Gastroesophageal sphincter (tissue), 4 donors: ENCODE measurements around the gene KCNK4. TPM values are rescaled to one million over a fixed set of nuclear protein-coding genes. Genes with fewer than 3 reads are reported as not detected.
"Not testable (repeated sequence)": the region's sequence is repeated elsewhere in the genome, so short reads cannot be mapped to it uniquely, and the experiment has no call there.

ENCODE experiments used
- ATAC-seq: fragments of 150-250 bp; one replicate; pipeline ENCODE4 v1.9.1; 2016; ENCODE audit warnings: mild to moderate bottlenecking, moderate library complexity
- H3K27ac ChIP-seq, 4 donors: fragments of 200-600 bp; sonication (generic) in 3 of 4; 1 replicate in 3 of 4; 2 replicates in 1 of 4; pipeline ENCODE4 v1.5.1; 2016 to 2019
- H3K27me3 ChIP-seq: fragments of 200-600 bp; sonication (generic); one replicate; pipeline ENCODE4 v1.5.1; 2019
- H3K36me3 ChIP-seq, 2 donors: fragments of 200-600 bp; sonication (generic); one replicate each; pipeline ENCODE4 v1.5.1; 2019; ENCODE audit warnings: control low read depth in 1 of 2
- H3K4me1 ChIP-seq, 3 donors: fragments of 200-600 bp; sonication (generic); 1 replicate in 2 of 3; 2 replicates in 1 of 3; pipeline ENCODE4 v1.5.1; 2016 to 2019; ENCODE audit warnings: control low read depth in 2 of 3
- H3K4me3 ChIP-seq, 2 donors: fragments of 200-600 bp; sonication (generic); one replicate each; pipeline ENCODE4 v1.5.1; 2019; ENCODE audit warnings: mild to moderate bottlenecking in 1 of 2, moderate library complexity in 1 of 2
- H3K9me3 ChIP-seq, 3 donors: fragments of 200-600 bp; sonication (generic); one replicate each; pipeline ENCODE4 v1.5.1; 2017 to 2019; ENCODE audit warnings: control low read depth in 2 of 3
- EP300 ChIP-seq: sonication (generic); formaldehyde crosslinking; IDR thresholded peaks from one replicate; pipeline ENCODE4 v1.6.1; 2017; ENCODE audit warnings: antibody characterized with exemption, mild to moderate bottlenecking
- POLR2A ChIP-seq, 2 donors: fragments of 450-650 bp; IDR thresholded peaks; one replicate each; pipeline ENCODE4 v1.6.1; 2017; ENCODE audit warnings: antibody characterized with exemption in 2 of 2, mild to moderate bottlenecking in 2 of 2, moderate library complexity in 1 of 2
- POLR2AphosphoS5 ChIP-seq: sonication (generic); formaldehyde crosslinking; IDR thresholded peaks from one replicate; pipeline ENCODE4 v1.6.1; 2017; ENCODE audit warnings: antibody characterized with exemption
- WGBS, 2 donors: methylation state at CpG; one replicate each; pipeline ENCODE4 v1.1.5; 2018; ENCODE audit warnings: low coverage in 1 of 2; 5-methylcytosine and 5-hydroxymethylcytosine counted together
- total RNA-seq, 4 donors: library from RNA; depleted of rRNA; stranded (reverse); fragments of >200 nt; gene quantifications; one replicate each; pipeline ENCODE4 v1.1.0, GENCODE V29; 2016
- TF ChIP-seq, protein P1 (sequence below), 4 experiments: fragments of 200-600 bp in 2 of 4; fragments of 450-650 bp in 2 of 4; sonication (generic) in 1 of 4; IDR thresholded peaks; one replicate each; pipeline ENCODE4 v1.5.1; 2017 to 2019; ENCODE audit warnings: antibody characterized with exemption in 4 of 4, mild to moderate bottlenecking in 2 of 4, moderate library complexity in 2 of 4

Gene KCNK4
- total RNA-seq, 4 donors from 2014 or later, result 0.31 TPM; not detected in 3

GRCh38 chr11:64313491-64314145 lies 22.5 kb downstream of the KCNK4 start:
- Histone ChIP-seq H3K27me3 (no peaks in the 10 kb centered on the region), H3K9me3 (no peaks in the 10 kb centered on the region), H3K36me3 (peaks cover 0 to 31% of the 10 kb centered on the region in 2 donors), H3K27ac (peak overlapping the region in 3 of 4 donors; percentile 66 to 73 (median 71)), H3K4me3 (peak overlapping the region in 1 of 2 donors; percentile 16), H3K4me1 (peaks cover 0 to 47% (median 7%) of the 10 kb centered on the region in 3 donors)
- 67% methylated on average over 2 of the region's 18 CpGs; no CpG with 5 or more reads in 1 of the 2 donors for WGBS, 2 donors
- TF ChIP-seq, protein P1, sequence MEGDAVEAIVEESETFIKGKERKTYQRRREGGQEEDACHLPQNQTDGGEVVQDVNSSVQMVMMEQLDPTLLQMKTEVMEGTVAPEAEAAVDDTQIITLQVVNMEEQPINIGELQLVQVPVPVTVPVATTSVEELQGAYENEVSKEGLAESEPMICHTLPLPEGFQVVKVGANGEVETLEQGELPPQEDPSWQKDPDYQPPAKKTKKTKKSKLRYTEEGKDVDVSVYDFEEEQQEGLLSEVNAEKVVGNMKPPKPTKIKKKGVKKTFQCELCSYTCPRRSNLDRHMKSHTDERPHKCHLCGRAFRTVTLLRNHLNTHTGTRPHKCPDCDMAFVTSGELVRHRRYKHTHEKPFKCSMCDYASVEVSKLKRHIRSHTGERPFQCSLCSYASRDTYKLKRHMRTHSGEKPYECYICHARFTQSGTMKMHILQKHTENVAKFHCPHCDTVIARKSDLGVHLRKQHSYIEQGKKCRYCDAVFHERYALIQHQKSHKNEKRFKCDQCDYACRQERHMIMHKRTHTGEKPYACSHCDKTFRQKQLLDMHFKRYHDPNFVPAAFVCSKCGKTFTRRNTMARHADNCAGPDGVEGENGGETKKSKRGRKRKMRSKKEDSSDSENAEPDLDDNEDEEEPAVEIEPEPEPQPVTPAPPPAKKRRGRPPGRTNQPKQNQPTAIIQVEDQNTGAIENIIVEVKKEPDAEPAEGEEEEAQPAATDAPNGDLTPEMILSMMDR (IDR thresholded peaks at IDR 0.05), result no peak
- TF ChIP-seq POLR2A (IDR thresholded peaks at IDR 0.05), result no peak
- TF ChIP-seq EP300, result no peak
- TF ChIP-seq POLR2AphosphoS5, result no peak
- ATAC-seq, result peak; percentile 24

DNA sequence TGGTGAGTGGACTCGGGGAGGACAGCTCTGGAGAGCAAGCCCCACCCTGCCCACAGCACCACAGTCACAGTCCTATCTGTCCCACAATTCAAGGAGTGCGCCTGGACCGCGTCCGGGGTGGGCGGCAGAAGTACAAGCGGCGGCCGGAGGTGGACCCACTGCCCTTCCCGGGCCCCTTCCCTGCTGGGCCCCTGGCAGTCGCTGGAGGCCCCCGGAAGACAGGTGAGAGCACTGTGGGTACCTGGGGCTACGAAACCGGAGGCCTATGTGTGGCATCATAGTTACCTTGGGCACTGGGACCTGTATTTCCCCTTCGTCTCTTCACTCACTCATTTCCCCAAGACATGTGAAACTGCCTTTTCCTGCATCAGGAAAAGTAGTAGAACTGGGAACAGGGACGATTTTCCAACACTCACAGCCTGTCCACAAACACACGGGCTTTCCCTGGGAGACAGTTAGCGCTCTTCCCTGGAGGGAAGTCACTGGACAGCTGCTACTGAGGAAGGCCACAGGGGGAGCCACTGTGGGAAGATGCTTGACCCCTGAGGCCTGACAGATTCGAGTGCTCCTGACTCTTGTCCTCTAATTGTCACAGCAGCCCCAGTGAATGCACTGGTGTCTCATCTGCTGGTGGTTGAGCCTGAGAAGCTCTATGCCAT lies 23.2 kb downstream of the KCNK4 start:
- Histone ChIP-seq H3K9me3 (no peaks in the 10 kb centered on the region), H3K27me3 (no peaks in the 10 kb centered on the region), H3K36me3 (peaks cover 0 to 31% of the 10 kb centered on the region in 2 donors), H3K4me1 (peaks cover 0 to 53% (median 13%) of the 10 kb centered on the region in 3 donors), H3K4me3 (peak overlapping the region in 1 of 2 donors; percentile 16), H3K27ac (peak overlapping the region in 3 of 4 donors; percentile 66 to 73 (median 71))
- TF ChIP-seq EP300 (no peak), POLR2A (IDR thresholded peaks at IDR 0.05) (no peak), POLR2AphosphoS5 (no peak)
- TF ChIP-seq, protein P1 (IDR thresholded peaks at IDR 0.05), result peak in 1 of 4 experiments; percentile 7
- ATAC-seq, result no peak
- 70% methylated on average over 2 of the region's 19 CpGs; no CpG with 5 or more reads in 1 of the 2 donors for WGBS, 2 donors

DNA sequence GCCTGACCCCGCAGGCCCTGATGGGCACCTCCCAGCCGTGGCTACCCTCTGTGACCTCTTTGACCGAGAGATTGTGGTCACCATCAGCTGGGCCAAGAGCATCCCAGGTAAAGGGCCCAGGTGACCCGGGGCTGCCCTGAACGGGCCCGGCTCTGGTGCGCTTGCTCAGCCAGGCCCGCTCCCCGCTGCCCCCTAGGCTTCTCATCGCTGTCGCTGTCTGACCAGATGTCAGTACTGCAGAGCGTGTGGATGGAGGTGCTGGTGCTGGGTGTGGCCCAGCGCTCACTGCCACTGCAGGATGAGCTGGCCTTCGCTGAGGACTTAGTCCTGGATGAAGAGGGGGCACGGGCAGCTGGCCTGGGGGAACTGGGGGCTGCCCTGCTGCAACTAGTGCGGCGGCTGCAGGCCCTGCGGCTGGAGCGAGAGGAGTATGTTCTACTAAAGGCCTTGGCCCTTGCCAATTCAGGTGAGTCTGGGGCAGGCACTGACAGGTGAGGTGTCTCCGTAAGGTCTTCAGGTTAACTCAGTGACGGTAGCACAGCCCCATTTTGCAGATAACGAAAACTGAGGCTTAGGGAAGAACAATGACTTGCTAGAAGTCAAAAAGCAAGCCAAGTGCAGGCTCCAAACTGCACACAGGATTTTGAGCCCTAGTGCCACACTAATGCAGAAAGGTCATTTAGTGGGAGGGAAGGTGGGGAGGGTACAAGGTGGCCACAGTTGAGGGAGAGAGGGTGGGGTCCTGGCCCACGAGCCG lies 23.9 kb downstream of the KCNK4 start:
- WGBS, 2 donors, result 67 to 100% methylated on average over 1 to 7 of the region's 24 CpGs
- Histone ChIP-seq H3K36me3 (peaks cover 0 to 34% of the 10 kb centered on the region in 2 donors), H3K4me3 (no peak overlapping the region), H3K27ac (peak overlapping the region in 3 of 4 donors; percentile 66 to 73 (median 71)), H3K9me3 (no peaks in the 10 kb centered on the region), H3K4me1 (peaks cover 0 to 59% (median 14%) of the 10 kb centered on the region in 3 donors), H3K27me3 (no peaks in the 10 kb centered on the region)
- ATAC-seq, result no peak
- TF ChIP-seq EP300 (no peak), POLR2A (IDR thresholded peaks at IDR 0.05) (no peak), POLR2AphosphoS5 (no peak)
- TF ChIP-seq, protein P1 (IDR thresholded peaks at IDR 0.05), result no peak

DNA sequence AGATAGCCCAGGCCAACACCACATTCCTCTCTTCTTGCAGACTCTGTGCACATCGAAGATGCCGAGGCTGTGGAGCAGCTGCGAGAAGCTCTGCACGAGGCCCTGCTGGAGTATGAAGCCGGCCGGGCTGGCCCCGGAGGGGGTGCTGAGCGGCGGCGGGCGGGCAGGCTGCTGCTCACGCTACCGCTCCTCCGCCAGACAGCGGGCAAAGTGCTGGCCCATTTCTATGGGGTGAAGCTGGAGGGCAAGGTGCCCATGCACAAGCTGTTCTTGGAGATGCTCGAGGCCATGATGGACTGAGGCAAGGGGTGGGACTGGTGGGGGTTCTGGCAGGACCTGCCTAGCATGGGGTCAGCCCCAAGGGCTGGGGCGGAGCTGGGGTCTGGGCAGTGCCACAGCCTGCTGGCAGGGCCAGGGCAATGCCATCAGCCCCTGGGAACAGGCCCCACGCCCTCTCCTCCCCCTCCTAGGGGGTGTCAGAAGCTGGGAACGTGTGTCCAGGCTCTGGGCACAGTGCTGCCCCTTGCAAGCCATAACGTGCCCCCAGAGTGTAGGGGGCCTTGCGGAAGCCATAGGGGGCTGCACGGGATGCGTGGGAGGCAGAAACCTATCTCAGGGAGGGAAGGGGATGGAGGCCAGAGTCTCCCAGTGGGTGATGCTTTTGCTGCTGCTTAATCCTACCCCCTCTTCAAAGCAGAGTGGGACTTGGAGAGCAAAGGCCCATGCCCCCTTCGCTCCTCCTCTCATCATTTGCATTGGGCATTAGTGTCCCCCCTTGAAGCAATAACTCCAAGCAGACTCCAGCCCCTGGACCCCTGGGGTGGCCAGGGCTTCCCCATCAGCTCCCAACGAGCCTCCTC lies 24.8 kb downstream of the KCNK4 start:
- H3K9me3 ChIP-seq, H3K27me3 ChIP-seq, ATAC-seq: not testable (repeated sequence)
- H3K36me3 ChIP-seq, result peaks cover 0 to 43% of the 10 kb centered on the region in 2 donors
- H3K27ac ChIP-seq, result peak overlapping the region in 3 of 4 donors; percentile 95 to 97 (median 96)
- WGBS, 2 donors, result 73% methylated on average over 4 of the region's 25 CpGs; no CpG with 5 or more reads in 1 of the 2 donors
- H3K4me1 ChIP-seq, result peaks cover 0 to 59% (median 14%) of the 10 kb centered on the region in 3 donors
- H3K4me3 ChIP-seq, result peak overlapping the region in 1 of 2 donors; percentile 89
